ENCODE results near the gene DTNB. TPM values are rescaled to one million over a fixed set of nuclear protein-coding genes. Genes with fewer than 3 reads are reported as not detected.

DTNB gene
- total and polyA plus RNA-seq, 2 of the 4 experiments (the other 2 are of a cell fraction) = 3.8 to 5.3 TPM

GRCh38 chr2:25358836-25359235, 314.5 kb downstream of the DTNB start:
- intact Hi-C loops (cut with micrococcal nuclease) = no loop called here

More at GRCh38 chr2:25358836-25359235, 314.5 kb downstream of the DTNB start:
- Histone ChIP-seq H3K4me3 (ENCODE audit: insufficient read depth, low read depth, low read length) (no peak overlapping the region), H2BK120ac (ENCODE audit: low read depth, low read length) (no peak overlapping the region), H2AK5ac (ENCODE audit: low read depth, low read length) (no peak overlapping the region), H3K9me1 (ENCODE audit: insufficient read depth, low read length) (no peaks in the 10 kb centered on the region), H3K27ac (ENCODE audit: insufficient read depth, low read length) (no peak overlapping the region), H3K14ac (replicated peaks; ENCODE audit: low read depth, low read length) (no peak overlapping the region), H4K5ac (ENCODE audit: low read depth, low read length) (no peak overlapping the region), H2BK20ac (ENCODE audit: low read depth, low read length) (no peak overlapping the region), H3K36me3 (ENCODE audit: control insufficient read depth, insufficient read depth, low read length) (no peaks in the 10 kb centered on the region), H3K9me3 (ENCODE audit: control insufficient read depth, insufficient read depth, low read length) (no peaks in the 10 kb centered on the region), H2AFZ (replicated peaks; ENCODE audit: low read length, poor library complexity) (no peak overlapping the region), H2BK15ac (ENCODE audit: low read depth, low read length) (no peak overlapping the region), H2BK5ac (ENCODE audit: low read depth, low read length, poor library complexity, severe bottlenecking) (no peak overlapping the region), H3K4me1 (ENCODE audit: control insufficient read depth, insufficient read depth, low read length) (no peaks in the 10 kb centered on the region), H3K4me2 (ENCODE audit: low read depth, low read length) (no peak overlapping the region), H3K9ac (ENCODE audit: low read depth, low read length) (no peak overlapping the region), H3K79me1 (ENCODE audit: low read depth in 1 of 2, low read length in 2 of 2) (no peaks in the 10 kb centered on the region), H4K91ac (ENCODE audit: insufficient read depth, low read depth, low read length) (no peak overlapping the region), H3K4ac (ENCODE audit: low read depth, low read length) (no peak overlapping the region), H4K20me1 (ENCODE audit: insufficient read depth, low read length) (no peaks in the 10 kb centered on the region), H2AK9ac (replicated peaks; ENCODE audit: low read depth, low read length, poor library complexity) (no peak overlapping the region), H3K27me3 (ENCODE audit: control insufficient read depth, insufficient read depth, low read length) (peaks cover 2% of the 10 kb centered on the region; the same call in 1 of the 2 replicates), H3K18ac (ENCODE audit: low read depth, low read length) (no peak overlapping the region), H3K56ac (ENCODE audit: extremely low read depth, insufficient read depth, low read length) (no peak overlapping the region), H3K23ac (ENCODE audit: low read depth, low read length) (no peak overlapping the region), H4K8ac (ENCODE audit: low read depth in 2 of 2, low read length in 2 of 2) (no peak overlapping the region)
- TF ChIP-seq BHLHE40 (IDR thresholded peaks at IDR 0.05; ENCODE audit: low read depth, low read length) (no peak), NFE2L2 (IDR thresholded peaks at IDR 0.05; ENCODE audit: low read depth, low read length) (no peak), RCOR1 (IDR thresholded peaks at IDR 0.05; ENCODE audit: insufficient replicate concordance, low read length) (no peak), USF2 (IDR thresholded peaks at IDR 0.05; ENCODE audit: low read depth, low read length) (no peak), MAFK (IDR thresholded peaks at IDR 0.05; ENCODE audit: low read depth, low read length) (no peak), RFX5 (IDR thresholded peaks at IDR 0.05; ENCODE audit: low read depth, low read length) (no peak)
- in situ Hi-C loops (cut with MboI; ENCODE audit: low sequenced_read_pairs) (no loop called here), dilution Hi-C loops (cut with HindIII; ENCODE audit: low sequenced_read_pairs, unreplicated experiment) (no loop called here)
- BruUV-seq (replicated peaks) = no TSS peak
- no CpG with 5 or more reads among the region's 8 CpGs for WGBS, 2 experiments (ENCODE audit: extremely low coverage in 2 of 2, insufficient read length in 1 of 2)
- ChIA-PET CTCF (no interaction called here), POLR2A (ENCODE audit: unreplicated experiment) (no interaction called here)
- no peak for DNase-seq
- ATAC-seq (ENCODE audit: low read depth) = no peak
